HG02588 (cell line): ENCODE results near the gene RIPOR2.
"Not testable (repeated sequence)": the region's sequence is repeated elsewhere in the genome, so short reads cannot be mapped to it uniquely, and the experiment has no call there.

Source experiments
- ATAC-seq: cut with Tn5 transposase; IDR thresholded peaks from one replicate; pipeline ENCODE4 v1.9.1; 2021; ENCODE audit warnings: mild to moderate bottlenecking, moderate library complexity; ENCODE audit not compliant: unreplicated experiment

RIPOR2 gene

DNA sequence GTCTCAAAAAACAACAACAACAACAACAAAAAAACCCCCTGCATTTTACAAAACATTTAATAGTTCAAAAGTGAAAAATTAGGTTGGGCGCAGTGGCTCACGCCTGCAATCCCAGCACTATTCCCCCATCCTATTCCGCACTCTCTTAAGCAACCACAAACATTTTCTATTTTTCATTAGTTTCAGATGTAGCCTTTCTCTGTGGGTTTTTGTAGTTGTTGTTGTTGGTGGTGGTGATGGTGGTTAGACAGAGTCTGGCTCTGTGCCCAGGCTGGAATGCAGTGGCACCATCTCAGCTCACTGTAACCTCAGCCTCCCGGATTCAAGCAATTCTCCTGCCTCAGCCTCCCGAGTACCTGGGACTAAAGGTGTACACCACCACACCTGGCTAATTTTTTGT, 167.4 kb downstream of the RIPOR2 start:
- no peak for ATAC-seq

DNA sequence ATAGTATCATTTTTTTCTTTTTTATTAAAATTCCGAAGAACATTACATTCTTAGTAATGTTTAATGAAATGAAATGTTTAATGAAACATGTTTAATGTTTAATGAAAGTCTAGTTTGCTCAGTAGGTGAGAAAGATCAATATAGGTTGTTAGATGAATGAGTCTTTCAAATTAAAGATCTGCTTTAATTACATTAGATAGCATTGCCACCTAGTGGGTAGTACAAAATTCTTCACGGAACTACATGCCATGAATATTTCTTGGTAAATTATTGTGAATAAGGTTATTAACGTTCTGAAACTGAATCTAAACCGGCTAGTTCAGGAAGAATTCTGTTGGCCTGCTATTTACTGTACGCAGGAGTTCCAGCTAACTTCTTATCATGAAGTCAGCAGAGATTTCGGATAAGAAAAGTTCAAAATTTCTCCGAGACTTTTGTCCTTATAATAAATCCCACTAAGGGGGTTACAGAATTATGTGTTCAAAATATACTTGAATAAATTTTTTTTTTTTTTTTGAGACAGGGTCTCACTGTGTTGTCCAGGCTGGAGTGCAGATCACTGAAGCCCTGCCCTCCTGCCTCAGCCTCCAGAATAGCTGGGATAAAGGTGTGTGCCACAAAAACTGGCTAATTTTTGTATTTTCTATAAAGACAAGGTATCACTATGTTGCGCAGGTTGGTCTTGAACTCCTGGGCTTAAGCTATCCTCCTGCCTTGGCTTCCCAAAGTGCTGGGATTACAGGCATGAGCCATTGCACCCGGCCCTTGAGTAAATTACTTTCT, 168.9 kb downstream of the RIPOR2 start:
- ATAC-seq = no peak

DNA sequence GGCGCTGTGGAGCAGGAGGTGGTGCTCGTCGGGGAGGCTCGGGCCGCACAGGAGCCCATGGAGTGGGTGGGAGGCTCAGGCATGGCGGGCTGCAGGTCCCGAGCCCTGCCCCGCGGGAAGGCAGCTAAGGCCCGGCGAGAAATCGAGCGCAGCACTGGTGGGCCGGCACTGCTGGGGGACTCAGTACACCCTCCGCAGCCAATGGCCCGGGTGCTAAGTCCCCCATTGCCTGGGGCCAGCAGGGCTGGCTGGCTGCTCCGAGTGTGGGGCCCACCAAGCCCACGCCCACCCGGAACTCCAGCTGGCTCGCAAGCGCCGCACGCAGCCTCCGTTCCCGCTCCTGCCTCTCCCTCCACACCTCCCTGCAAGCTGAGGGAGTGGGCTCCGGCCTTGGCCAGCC, 169.8 kb downstream of the RIPOR2 start:
- not testable (repeated sequence) for ATAC-seq

DNA sequence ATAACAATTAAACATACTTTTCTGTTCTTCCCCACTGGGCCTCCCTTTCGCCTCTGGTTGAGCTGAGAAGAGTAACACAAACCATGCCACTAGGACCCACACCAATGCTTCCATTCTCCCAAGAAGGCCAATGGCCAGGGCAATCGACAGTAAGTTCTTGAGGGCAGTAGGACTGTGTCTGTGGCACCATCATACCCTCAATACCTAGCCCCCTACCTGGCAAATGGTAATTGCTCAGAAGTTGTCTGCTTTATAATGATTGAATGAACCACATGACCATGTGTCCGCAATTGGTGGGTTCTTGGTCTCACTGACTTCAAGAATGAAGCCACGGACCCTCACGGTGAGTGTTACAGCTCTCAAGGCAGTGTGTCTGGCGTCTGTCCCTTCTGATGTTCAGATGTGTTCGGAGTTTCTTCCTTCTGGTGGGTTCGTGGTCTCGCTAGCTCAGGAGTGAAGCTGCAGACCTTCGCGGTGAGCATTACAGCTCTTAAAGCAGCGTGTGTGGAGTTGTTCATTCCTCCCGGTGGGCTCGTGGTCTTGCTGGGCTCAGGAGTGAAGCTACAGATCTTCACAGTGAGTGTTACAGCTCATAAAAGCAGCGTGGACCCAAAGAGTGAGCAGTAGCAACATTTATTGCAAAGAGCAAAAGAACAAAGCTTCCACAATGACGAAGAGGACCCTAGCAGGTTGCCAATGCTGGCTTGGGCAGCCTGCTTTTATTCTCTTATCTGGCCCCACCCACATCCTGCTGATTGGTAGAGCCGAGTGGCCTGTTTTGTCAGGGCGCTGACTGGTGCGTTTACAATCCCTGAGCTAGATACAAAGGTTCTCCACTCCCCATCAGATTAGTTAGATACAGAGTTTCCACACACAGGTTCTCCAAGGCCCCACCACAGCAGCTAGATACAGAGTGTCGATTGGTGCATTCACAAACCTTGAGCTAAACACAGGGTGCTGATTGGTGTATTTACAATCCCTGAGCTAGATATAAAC, 170.6 kb downstream of the RIPOR2 start:
- ATAC-seq = not testable (repeated sequence)

DNA sequence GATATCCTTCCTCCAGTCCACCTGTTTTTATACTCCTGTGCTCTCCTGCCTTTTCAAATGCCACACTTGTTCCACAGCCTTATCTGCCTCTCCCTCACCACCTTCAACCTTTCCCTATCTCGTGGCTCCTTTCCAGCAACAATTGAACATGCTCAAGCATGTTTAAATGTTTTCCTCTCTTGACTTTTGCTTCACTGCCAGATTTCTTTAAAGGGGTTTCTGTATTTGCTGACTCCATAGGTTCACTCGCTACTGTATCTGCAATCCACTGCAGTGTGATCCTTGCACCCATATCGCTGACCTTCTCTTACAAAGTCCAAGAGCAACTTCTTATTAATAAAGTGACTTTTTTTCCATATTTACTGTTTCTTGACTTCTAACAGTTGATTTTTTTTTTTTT, 172.2 kb downstream of the RIPOR2 start:
- ATAC-seq = no peak

DNA sequence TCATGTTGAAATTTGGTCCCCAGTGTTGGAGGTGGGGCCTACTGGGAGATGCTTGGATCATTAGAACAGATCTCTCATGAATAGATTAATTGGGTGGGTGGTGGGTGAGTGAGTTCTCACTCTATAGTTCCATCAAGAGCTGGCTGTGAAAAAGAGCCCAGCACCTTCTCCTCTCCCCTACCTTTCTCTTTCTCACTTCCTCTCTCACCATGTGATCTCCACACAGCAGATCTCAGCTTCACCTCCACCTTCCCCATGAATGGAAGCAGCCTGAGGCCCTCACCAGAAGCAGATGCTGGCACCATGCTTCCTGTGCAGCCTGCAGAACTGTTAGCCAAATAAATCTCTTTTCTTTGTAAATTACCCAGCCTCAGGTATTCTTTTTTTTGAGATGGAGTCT, 173.9 kb downstream of the RIPOR2 start:
- ATAC-seq = no peak

DNA sequence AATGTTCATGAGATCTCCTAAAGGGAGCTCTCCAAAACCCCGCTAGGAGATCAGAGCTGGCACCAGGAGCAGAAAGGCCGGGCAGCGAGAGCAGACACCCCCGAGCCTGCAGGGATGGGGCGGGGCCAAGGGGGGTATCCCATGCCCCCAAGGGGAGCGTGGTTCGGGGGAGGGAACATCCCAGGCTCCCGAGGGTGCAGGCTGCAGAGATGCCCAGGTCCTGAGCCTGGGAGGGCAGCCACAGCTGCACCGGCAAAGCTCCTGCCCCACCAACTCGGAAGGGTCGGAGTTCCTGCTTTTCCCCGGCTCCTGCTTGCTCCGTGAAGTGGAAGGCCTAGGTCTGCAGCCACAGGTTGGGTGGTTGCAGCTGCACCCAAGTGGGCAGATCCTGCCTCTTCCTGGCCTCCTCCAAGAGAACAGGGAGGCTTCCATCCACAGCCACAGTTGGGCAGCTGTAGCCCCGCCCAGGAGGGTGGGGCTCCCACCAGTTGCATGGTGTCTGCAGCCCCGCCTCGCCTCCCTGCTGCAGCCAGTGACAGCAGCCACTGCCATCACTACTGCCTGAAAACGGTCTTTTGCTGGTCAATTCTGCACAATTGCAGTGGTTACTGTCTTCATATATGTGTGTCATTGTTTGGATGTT, 174.4 kb downstream of the RIPOR2 start:
- ATAC-seq = no peak

DNA sequence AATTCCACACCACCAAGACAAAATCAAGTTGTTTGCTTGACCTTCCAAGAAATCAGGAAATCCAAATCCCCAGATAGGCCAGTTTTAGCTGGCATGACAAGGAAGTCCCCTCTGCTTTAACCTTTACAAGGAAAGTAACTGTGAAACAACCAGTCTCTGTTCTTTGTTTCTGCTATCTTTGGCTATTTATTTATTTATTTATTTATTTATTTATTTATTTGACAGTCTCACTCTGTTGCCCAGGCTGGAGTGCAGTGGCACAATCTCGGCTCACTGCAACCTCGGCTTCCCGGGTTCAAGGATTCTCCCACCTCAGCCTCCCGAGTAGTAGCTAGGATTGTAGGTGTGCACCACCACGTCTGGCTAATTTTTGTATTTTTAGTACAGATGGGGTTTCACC, 175.6 kb downstream of the RIPOR2 start:
- ATAC-seq = no peak

DNA sequence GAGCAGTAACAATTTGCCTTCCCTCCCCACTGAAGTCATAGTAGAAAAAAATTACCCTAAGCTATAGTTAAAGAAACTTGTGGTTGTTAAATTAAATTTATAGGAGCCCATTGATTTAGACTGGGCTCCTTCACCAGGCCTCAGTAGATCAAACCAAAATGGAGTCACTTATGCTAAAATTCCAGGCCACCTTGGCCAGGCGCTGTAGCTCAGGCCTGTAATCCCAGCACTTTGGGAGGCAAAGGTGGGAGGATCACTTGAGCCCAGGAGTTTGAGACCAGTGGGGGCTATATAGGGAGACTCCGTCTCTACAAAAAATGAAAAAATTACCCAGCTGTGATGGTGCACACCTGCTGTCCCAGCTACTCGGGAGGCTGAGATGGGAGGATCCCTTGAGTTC, 176.0 kb downstream of the RIPOR2 start:
- no peak for ATAC-seq

DNA sequence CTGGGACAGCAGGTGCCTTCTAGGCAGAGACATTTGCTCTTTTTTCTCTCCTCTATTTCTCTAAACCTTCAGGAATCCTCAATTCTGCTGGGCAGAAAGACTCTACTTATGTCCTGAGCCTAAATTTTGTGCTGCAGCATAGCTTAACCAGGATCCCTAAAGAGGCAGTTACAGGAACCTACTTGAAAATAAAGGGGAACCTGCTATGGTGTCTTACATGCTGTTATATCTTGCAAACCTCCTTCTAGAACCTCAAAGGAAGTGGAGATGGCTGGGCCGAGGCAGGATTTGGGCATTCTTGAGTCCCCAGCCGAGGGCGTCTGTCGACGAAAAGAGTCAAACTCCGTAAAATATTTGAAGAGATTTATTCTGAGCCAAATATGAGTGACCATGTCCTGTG, 178.1 kb downstream of the RIPOR2 start:
- ATAC-seq = no peak

DNA sequence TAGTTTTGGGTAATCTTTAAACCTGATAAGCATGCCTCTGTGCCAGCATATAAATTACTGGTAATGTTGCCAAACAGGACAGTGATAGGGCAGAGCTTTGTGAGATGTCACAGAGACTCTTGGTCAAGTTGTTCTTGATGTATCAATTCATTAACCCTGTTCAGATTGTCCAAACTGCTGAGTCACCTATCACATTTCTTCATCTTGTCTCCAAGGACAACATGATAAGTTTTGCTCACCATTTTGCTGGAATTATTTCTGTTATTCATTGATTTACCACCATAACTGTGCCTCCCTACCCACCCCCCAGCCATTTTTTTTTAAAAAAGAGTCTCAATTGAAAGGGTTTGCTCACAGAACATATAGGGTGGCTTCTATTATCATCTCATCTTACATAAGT, 180.5 kb downstream of the RIPOR2 start:
- no peak for ATAC-seq

DNA sequence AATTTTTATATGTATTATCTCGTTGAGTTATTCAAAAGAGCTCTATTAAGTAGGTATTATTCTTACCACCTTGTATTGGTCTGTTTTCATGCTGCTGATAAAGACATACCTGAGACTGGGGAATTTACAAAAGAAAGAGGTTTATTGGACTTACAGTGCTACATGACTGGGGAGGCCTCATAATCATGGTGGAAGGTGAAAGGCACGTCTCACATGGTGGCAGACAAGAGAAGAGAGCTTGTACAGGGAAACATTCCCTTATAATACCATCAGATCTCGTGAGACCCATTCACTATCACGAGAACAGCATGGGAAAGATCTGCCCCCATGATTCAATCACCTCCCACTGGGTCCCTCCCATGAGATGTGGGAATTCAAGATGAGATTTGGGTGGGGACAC, 181.4 kb downstream of the RIPOR2 start:
- not testable (repeated sequence) for ATAC-seq
